NCI-H2107 treated with DMSO at 0.1 percent for 48 hours (cell line): Measurements from ENCODE around the gene PEX19.

Source experiments
- DNase-seq: peaks from one replicate; lab custom pipeline; 2025; ENCODE audit not compliant: unreplicated experiment; lab: John Stamatoyannopoulos, UW

The PEX19 gene

GRCh38 chr1:160282807-160283206 is 2.1 kb downstream of the PEX19 start:
- DNase-seq: no peak

GRCh38 chr1:160277987-160278386 is 6.9 kb downstream of the PEX19 start:
- DNase-seq: no peak

GRCh38 chr1:160277330-160277729 is 7.6 kb downstream of the PEX19 start:
- no peak for DNase-seq

- DNase-seq: no peak
These were observed 13.9 kb downstream of the PEX19 start for GRCh38 chr1:160271025-160271424.

GRCh38 chr1:160267284-160267991 is 17.5 kb downstream of the PEX19 start:
- no peak for DNase-seq

GRCh38 chr1:160264795-160265307 is 20.1 kb downstream of the PEX19 start:
- DNase-seq: no peak

- peak; percentile 96 for DNase-seq
These were observed 22.8 kb downstream of the PEX19 start, which contains the start of gene DCAF8 for GRCh38 chr1:160261893-160262794. DCAF8 (minus strand) TSS chr1:160262549; CDS start chr1:160244008, 18,541 bp downstream.

- peak; percentile 95 for DNase-seq
These were observed 23.4 kb downstream of the PEX19 start for GRCh38 chr1:160261556-160261892.

GRCh38 chr1:160260406-160261382 is 24.2 kb downstream of the PEX19 start:
- peak; percentile 62 for DNase-seq

- no peak for DNase-seq
These were observed 26.6 kb downstream of the PEX19 start for GRCh38 chr1:160258177-160258798.

GRCh38 chr1:160257411-160258015 is 27.4 kb downstream of the PEX19 start:
- no peak for DNase-seq

- DNase-seq: no peak
These were observed 28.4 kb downstream of the PEX19 start for GRCh38 chr1:160256396-160257046.

GRCh38 chr1:160255781-160256300 is 29.1 kb downstream of the PEX19 start:
- DNase-seq: no peak

- peak; percentile 59 for DNase-seq
These were observed 33.0 kb downstream of the PEX19 start for GRCh38 chr1:160251687-160252526.

- DNase-seq: no peak
These were observed 33.9 kb downstream of the PEX19 start for GRCh38 chr1:160251011-160251410.

GRCh38 chr1:160247053-160247452 is 37.9 kb downstream of the PEX19 start:
- no peak for DNase-seq

GRCh38 chr1:160245434-160245833 is 39.5 kb downstream of the PEX19 start:
- no peak for DNase-seq

GRCh38 chr1:160244209-160244608 is 40.7 kb downstream of the PEX19 start:
- no peak for DNase-seq
